HG03064 (cell line): ENCODE data around the gene RBP4.

Experiments
- ATAC-seq: cut with Tn5 transposase; IDR thresholded peaks from one replicate; pipeline ENCODE4 v1.9.1; 2021; ENCODE audit warnings: low read depth; ENCODE audit not compliant: unreplicated experiment

The RBP4 gene

GRCh38 chr10:93601146-93601773 is at the start of gene RBP4:
Gene RBP4, minus strand, starts transcription at chr10:93601235. Its CDS starts 207 bp downstream, at chr10:93601028.
- ATAC-seq, result no peak

DNA sequence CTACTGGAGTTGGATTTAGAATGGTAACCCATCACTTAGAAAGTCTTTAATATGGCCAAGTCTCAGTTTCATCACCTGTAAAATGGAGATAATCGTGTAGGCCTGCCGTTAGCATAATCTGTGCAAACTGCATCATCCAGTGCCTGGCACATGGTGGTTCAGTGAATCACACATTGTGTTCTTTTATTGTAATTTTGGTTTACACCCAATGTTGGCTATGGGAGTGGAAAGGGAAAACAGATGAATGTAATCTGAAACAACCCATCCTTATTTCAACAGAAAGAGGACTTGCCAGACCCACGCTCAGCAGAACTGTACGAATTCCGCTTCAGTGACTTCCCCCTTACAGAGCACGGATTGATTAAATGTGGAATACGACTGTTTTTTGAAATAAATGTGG is 38.8 kb upstream of the RBP4 start:
- no peak for ATAC-seq

DNA sequence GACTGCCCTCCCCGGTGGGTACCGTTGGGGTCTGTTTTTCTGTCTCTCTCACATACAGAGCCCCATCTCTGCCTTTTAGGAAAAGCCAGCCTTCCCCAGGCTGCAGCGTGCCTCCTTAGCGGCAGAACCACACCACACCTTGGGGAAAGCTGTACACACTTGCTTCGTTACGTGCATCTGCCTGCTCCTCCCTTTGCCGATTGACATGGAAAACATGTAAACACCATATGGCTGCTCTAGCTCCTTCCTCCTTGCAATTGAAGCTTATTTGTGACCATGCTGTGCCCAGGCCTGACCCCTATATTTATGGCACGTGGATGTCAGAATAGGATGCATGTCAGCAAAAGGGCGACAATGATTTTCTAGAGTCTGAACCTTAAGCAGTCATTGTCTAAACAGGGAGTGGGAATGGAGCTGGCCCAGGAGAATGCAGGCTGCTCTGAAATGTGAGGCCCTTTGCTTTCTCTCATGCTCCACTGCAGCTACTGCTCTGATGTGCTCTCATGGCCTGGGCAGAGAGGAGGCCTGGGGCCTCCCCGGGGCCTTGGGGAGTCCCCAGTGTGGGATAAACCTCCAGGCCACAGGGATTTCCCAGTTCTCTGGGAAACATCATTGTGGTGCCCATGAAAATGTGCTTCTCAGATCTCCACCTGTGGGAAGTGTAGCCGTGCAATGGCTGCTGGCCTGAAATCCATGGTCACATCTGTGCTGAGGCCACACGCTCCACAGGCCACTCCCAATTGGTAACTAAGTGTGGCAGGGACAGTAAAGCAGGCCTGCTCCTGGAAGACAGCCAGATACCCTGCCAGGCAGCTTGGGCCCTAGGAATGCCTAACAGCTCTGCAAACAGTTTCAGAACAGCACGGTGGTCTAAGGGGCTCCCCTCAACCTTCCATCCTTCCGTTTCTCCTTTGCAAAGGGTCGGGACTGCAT is 29.9 kb upstream of the RBP4 start:
- no peak for ATAC-seq

- no peak for ATAC-seq
These were observed 28.7 kb upstream of the RBP4 start for GRCh38 chr10:93629647-93630305.

DNA sequence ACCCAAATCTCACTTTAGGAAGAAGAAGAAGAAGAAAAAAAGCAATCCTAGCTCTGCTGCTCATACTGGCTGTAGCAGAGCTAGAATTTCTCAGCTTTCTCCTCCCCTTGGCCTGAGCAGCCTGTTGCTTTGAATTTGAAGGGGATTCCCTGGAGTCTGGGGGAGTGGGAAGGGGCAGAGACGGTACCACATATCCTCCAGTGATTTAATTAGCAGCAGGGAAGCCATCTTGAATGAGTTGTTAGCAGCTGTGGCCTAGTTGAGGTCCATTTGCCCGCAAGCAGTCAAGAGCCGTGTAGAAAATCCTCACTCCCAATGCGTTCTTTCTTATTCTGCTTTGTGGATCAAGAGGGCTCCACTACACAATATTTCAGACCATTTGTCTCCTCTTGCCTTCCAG is 27.8 kb upstream of the RBP4 start:
- ATAC-seq, result no peak

DNA sequence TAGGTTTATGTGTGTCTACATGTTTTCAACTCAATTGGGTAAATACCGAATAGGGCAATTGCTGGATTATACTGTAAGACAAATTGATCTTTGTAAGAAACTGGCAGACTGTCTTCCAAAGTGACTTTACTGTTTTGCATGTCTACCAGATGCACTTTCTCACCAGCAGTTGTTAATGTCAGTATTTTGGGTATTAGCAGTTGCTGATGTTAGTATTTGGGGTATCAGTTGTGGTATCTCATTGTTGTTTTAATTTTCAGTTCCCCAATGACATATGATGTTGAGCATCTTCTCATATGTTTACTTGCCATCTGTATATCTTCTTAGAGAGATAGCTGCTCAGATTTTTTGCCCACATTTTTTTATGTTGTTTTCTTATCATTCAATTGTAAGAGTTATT is 21.9 kb upstream of the RBP4 start:
- ATAC-seq, result no peak

- no peak for ATAC-seq
These were observed 19.9 kb upstream of the RBP4 start for GRCh38 chr10:93620925-93621324.

DNA sequence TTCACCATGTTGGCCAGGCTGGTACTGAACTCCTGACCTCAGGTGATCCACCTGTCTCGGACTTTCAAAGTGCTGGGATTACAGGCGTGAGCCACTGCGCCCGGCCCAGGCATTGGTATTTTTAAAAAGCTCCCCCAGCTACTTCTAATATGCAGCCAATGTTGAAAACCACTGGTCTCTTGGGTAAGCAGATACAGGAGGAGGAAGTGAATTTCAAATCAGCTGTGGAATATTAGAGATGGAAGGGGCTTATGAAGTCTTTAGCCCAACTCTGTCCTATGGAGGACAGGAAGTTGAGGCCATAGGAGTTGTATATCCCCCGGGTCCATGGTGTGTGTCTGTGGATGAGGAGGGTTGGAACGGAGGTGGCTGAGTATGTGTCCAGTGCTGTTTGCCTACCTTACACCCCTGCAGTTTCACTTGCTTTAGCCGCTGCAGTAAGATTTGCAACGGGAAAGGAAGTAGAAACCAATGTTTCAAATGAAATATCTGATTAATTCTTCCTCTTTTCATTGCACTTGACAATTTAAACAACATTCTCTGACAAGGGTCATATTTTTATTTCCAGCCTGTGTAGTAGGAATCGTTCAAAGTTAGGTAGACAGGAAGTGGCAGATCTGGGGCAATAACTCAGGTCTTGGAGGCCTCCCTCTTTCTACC is 14.7 kb upstream of the RBP4 start:
- no peak for ATAC-seq

- ATAC-seq, result no peak
These were observed 13.2 kb upstream of the RBP4 start for GRCh38 chr10:93614101-93614825.

DNA sequence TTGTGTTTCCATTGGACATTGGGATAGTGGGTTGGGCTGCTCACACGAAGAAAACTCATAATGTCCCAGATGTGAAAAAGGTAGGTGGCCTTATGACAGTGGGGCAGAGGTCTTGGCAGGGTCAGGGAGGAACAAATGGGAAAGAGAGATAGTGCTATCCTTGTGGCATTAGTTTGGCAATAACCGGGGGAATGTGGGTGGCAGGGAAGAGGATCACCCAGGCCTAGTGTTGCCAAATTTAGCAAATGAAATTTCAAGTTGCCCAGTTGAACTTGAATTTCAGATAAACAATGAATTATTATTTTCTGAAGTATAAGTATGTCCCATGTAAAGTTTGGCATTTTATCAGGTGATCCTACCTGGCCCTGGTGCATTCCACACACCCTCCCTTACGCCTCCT is 12.1 kb upstream of the RBP4 start:
- no peak for ATAC-seq

- no peak for ATAC-seq
These were observed 11.3 kb upstream of the RBP4 start, which contains the start of gene PDE6C for GRCh38 chr10:93612311-93612710. Gene PDE6C, plus strand, starts transcription at chr10:93612537. Its CDS starts 189 bp downstream, at chr10:93612726.

GRCh38 chr10:93608421-93608820 is 7.4 kb upstream of the RBP4 start:
- no peak for ATAC-seq

- ATAC-seq, result no peak
These were observed 3.1 kb upstream of the RBP4 start for GRCh38 chr10:93604146-93604545.

GRCh38 chr10:93603023-93603422 is 2.0 kb upstream of the RBP4 start:
- no peak for ATAC-seq

DNA sequence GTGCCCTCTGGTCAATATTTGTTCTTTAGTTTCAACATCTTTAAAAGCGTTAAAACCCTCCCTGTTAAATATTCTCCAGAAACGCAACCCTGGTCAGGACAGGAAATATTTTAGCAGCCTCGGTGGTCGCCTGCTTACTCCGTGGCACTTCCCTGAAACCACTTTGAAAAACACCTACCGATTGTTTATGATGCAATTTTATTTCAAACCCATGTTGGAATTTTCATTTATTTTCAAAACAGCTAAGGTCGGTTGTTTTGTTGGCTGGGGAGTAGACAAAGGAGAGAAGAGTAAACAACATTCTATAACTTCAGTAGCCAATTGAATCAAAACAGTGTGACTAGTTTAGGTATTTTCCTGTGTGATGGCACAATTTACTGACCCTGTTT is 733 bp upstream of the RBP4 start:
- no peak for ATAC-seq

- no peak for ATAC-seq
These were observed 439 bp downstream of the RBP4 start for GRCh38 chr10:93600446-93601145.

DNA sequence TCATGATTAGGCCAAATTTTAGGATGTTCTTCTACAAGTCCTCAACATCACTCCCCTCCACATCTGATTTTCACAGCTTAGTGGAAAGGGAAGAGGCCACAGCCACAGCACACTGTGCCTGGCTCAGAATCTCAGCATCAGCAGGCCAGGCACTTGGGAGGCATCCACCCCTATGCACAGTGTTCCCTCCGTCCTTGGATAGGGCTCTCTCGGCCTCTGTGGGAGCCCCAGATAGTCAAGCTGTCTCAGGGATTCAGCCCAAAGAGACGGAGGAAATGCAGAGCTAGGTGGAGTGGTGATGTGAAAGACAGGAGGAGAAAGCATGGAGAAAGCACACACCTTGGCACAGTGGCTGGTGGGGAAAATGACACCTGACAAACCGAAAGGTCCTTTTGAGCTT is 1.3 kb downstream of the RBP4 start:
- no peak for ATAC-seq

- no peak for ATAC-seq
These were observed 1.7 kb downstream of the RBP4 start for GRCh38 chr10:93599335-93599734.

DNA sequence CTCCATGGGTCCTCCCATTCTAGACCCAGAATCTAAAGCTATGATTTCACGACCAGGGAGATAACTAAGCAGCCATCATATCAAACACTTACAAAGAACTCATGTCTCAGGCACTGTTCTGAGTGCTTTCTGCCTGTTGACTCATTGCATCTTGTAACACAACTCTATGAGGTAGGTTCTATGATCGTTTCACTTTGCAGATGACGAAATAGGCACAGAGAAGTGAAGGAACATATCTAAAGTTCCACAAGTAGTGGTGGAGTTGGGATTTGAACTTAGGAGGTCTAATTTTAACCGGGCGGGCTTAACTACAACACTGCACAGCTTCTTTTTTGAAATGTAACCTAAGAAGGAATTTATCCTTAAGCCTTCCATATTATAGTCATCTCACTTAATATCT is 2.9 kb downstream of the RBP4 start:
- no peak for ATAC-seq
